HEK293T (cell line): ENCODE measurements around the gene ADGRG1.
"Not testable (repeated sequence)": the region's sequence is repeated elsewhere in the genome, so short reads cannot be mapped to it uniquely, and the experiment has no call there.

Source experiments
- CTCF ChIA-PET: fragments of 350-600 bp; formaldehyde crosslinking; extraction: SDS; loops from one replicate; lab custom pipeline; 2021; ENCODE audit warnings: antibody characterized with exemption, inconsistent platforms; lab: Yijun Ruan, JAX
- POLR2A ChIA-PET: fragments of 350-600 bp; formaldehyde crosslinking; extraction: SDS; loops from one replicate; lab custom pipeline; 2020; ENCODE audit warnings: antibody characterized with exemption, inconsistent platforms; lab: Yijun Ruan, JAX
- DNase-seq: peaks from one replicate; pipeline ENCODE4 v3.0.0; 2012; ENCODE audit warnings: mixed read lengths; ENCODE audit errors: extremely low spot score
- ARNT ChIP-seq: fragments of 450-650 bp; IDR thresholded peaks from 2 replicates; pipeline ENCODE4 v1.6.1; 2017; ENCODE audit warnings: mild to moderate bottlenecking
- BHLHE40 ChIP-seq: fragments of 450-650 bp; IDR thresholded peaks from 2 replicates; pipeline ENCODE4 v1.6.1; 2016; ENCODE audit warnings: mild to moderate bottlenecking, moderate library complexity, borderline replicate concordance
- CTBP1 ChIP-seq: fragments of 450-650 bp; IDR thresholded peaks from 2 replicates; pipeline ENCODE4 v1.6.1; 2016; ENCODE audit warnings: borderline replicate concordance
- ELF4 ChIP-seq: fragments of 450-650 bp; IDR thresholded peaks from 2 replicates; pipeline ENCODE4 v1.6.1; 2017; ENCODE audit warnings: antibody characterized with exemption
- FOXA1 ChIP-seq: fragments of 450-650 bp; IDR thresholded peaks from 2 replicates; pipeline ENCODE4 v1.6.1; 2016; ENCODE audit warnings: mild to moderate bottlenecking
- FOXK2 ChIP-seq: fragments of 450-650 bp; IDR thresholded peaks from 2 replicates; pipeline ENCODE4 v1.6.1; 2016; ENCODE audit warnings: mild to moderate bottlenecking
- FOXM1 ChIP-seq: fragments of 450-650 bp; IDR thresholded peaks from 2 replicates; pipeline ENCODE4 v1.6.1; 2017; ENCODE audit warnings: mild to moderate bottlenecking, borderline replicate concordance
- HDGF ChIP-seq: fragments of 450-650 bp; IDR thresholded peaks from 2 replicates; pipeline ENCODE4 v1.6.1; 2017; ENCODE audit warnings: antibody characterized with exemption, borderline replicate concordance
- L3MBTL2 ChIP-seq: fragments of 450-650 bp; conservative IDR thresholded peaks from 2 replicates; pipeline ENCODE4 v1.6.1; 2016; ENCODE audit warnings: mild to moderate bottlenecking
- LEF1 ChIP-seq: fragments of 450-650 bp; IDR thresholded peaks from 2 replicates; pipeline ENCODE4 v1.6.1; 2017; ENCODE audit warnings: mild to moderate bottlenecking, borderline replicate concordance
- NFRKB ChIP-seq: fragments of 450-650 bp; IDR thresholded peaks from 2 replicates; pipeline ENCODE4 v1.6.1; 2016; ENCODE audit warnings: mild to moderate bottlenecking, moderate library complexity
- PKNOX1 ChIP-seq: fragments of 450-650 bp; IDR thresholded peaks from 2 replicates; pipeline ENCODE4 v1.6.1; 2016
- SP1 ChIP-seq: fragments of 450-650 bp; IDR thresholded peaks from 2 replicates; pipeline ENCODE4 v1.6.1; 2017
- SUZ12 ChIP-seq: fragments of 450-650 bp; IDR thresholded peaks from 2 replicates; pipeline ENCODE4 v1.6.1; 2016; ENCODE audit warnings: mild to moderate bottlenecking
- TARDBP ChIP-seq: fragments of 450-650 bp; IDR thresholded peaks from 2 replicates; pipeline ENCODE4 v1.6.1; 2016
- ZNF384 ChIP-seq: fragments of 450-650 bp; IDR thresholded peaks from 2 replicates; pipeline ENCODE4 v1.6.1; 2016

ADGRG1 gene

GRCh38 chr16:57709663-57710062, 81.2 kb downstream of the ADGRG1 start:
- CTCF ChIA-PET = no interaction called here
- DNase-seq = no peak
- POLR2A ChIA-PET = no interaction called here
- TF ChIP-seq ARNT (no peak), FOXM1 (no peak), TARDBP (no peak), BHLHE40 (no peak), ZNF384 (no peak), PKNOX1 (no peak), L3MBTL2 (no peak)

GRCh38 chr16:57711346-57711745, 82.9 kb downstream of the ADGRG1 start:
- DNase-seq = no peak
- TF ChIP-seq ZNF384 (no peak), NFRKB (no peak), LEF1 (no peak), L3MBTL2 (no peak), CTBP1 (no peak), SUZ12 (no peak), PKNOX1 (no peak), ELF4 (no peak), BHLHE40 (no peak), FOXA1 (no peak), HDGF (no peak), SP1 (no peak), ARNT (no peak), FOXM1 (no peak), TARDBP (no peak), FOXK2 (no peak)
- POLR2A ChIA-PET = interaction anchor here (1.7 kb wide), 1 partner anchor 24 kb away, joined by 6 read pairs; the partner anchor contains the start of gene KATNB1
- CTCF ChIA-PET = no interaction called here

- no peak for TF ChIP-seq HDGF
- TF ChIP-seq ARNT = no peak
- no peak for TF ChIP-seq ZNF384
- no peak for TF ChIP-seq NFRKB
- no peak for TF ChIP-seq LEF1
- TF ChIP-seq FOXM1 = no peak
- no peak for TF ChIP-seq FOXK2
- TF ChIP-seq FOXA1 = no peak
- ChIA-PET POLR2A (interaction anchor here (1.7 kb wide), 1 partner anchor 23 kb away, joined by 6 read pairs; the partner anchor contains the start of gene KATNB1), CTCF (no interaction called here)
- no peak for DNase-seq
These were observed 83.6 kb downstream of the ADGRG1 start for GRCh38 chr16:57711993-57712392.

- DNase-seq, CTCF ChIA-PET, POLR2A ChIA-PET: not testable (repeated sequence)
These were observed 84.1 kb downstream of the ADGRG1 start for GRCh38 chr16:57712569-57712968.

GRCh38 chr16:57713596-57713995, 85.2 kb downstream of the ADGRG1 start:
- ChIA-PET POLR2A (no interaction called here), CTCF (no interaction called here)
- TF ChIP-seq SUZ12 (no peak), FOXA1 (no peak), LEF1 (no peak), CTBP1 (no peak), ELF4 (no peak), HDGF (no peak), BHLHE40 (no peak), SP1 (no peak), FOXM1 (no peak), L3MBTL2 (no peak), FOXK2 (no peak), ZNF384 (no peak), ARNT (no peak), PKNOX1 (no peak)
- DNase-seq = no peak

GRCh38 chr16:57714047-57714446, 85.6 kb downstream of the ADGRG1 start:
- no peak for TF ChIP-seq CTBP1
- no peak for TF ChIP-seq TARDBP
- no peak for TF ChIP-seq ELF4
- no peak for TF ChIP-seq FOXM1
- no peak for TF ChIP-seq BHLHE40
- POLR2A ChIA-PET = no interaction called here
- CTCF ChIA-PET = no interaction called here
- no peak for DNase-seq
